ENCODE data around the gene RAMP1.
"Not testable (repeated sequence)": the region's sequence is repeated elsewhere in the genome, so short reads cannot be mapped to it uniquely, and the experiment has no call there.

The RAMP1 gene

DNA sequence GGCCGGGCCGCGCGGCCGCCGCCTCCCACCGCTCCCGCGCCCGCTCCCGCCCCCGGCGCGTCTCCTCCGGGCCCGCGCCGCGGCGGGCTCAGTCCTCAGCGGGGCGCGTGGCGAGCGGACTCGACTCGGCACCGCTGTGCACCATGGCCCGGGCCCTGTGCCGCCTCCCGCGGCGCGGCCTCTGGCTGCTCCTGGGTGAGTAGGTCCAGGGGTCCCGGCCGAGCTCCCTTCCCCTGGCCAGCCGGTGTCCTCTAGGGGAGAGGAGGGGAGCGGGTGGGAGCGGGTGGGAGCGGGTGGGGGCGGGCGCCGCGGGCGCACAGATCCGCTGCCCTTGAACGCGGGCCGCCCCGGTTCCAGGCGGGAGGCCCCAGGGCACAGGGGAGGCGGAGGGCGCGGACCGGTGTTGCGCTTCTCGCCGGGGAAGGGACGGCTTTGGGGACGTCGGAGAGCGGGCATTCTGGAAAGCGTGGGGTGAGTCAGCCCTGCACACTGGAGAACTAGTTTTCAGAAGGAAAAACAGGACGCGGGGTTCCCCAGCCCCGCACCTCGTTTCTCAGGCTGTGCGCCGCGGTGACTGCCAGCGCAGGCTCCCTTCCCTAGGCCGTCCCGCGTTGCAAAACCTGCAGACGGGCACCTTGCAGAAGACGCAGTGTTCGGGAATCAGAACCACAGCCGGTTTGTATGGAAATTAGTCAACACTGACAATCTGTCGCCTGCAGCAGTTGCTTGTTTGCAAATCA lies at the start of gene RAMP1:
Gene RAMP1, plus strand, starts transcription at position 91 of the 740 bp plus-strand sequence. Its CDS starts 53 bp downstream, at position 144.
- DNase-seq: no peak

DNA sequence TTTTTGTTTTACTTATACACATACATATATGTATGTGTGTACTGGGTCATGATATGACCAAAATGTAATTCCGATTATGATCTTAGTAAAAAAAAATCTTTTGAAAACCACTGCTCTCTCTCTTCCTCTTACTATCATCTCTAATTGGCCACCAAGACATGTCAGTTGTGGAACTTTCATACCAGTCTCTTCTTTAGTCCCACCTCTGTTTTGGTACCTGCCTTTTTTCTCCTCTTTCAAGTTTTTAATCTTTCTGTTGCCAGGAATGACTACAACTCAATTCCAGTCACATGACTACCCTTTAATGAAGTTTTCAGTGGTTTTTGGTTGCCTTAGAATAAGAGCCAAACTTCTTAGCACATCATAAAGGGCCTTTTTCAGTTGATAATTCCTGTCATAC lies 43.8 kb upstream of the RAMP1 start:
- DNase-seq: no peak

DNA sequence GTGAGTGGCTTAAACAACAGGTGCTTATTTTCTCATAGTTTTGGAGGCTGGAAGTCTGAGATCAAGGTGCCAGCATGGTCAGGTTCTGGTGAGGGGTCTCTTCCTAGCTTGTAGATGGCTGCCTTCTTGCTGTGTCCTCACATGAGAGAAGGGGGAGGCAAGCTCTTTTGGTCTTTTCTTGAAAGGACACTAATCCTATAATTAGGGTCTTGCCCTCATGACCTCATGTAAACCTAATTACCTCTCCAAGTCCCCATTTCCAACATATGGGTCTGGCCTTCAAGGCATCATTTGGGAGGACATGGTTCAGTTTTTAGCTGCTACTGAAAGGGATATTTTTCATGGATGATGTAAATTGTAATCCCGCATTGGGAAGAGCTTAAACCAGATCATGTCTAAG lies 42.9 kb upstream of the RAMP1 start:
- DNase-seq: no peak

DNA sequence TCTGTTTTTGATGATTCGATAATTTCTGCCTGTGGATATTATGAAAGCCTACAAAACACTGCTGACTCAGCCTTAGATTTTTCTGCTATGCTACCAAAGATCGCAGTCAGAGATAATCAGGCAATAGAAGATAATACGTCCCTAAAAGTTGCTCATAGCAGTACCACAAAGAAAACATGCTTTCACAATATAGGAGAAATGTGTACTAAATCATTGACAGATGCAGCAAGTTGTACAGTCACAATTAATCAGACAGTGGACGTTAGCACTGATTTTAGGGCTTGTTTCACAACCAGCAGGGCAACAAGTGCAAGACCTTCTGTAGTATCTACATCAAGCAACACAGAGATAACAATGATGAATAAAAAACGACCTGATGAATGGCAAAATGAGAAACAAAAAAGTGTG lies 41.4 kb upstream of the RAMP1 start:
- no peak for DNase-seq

DNA sequence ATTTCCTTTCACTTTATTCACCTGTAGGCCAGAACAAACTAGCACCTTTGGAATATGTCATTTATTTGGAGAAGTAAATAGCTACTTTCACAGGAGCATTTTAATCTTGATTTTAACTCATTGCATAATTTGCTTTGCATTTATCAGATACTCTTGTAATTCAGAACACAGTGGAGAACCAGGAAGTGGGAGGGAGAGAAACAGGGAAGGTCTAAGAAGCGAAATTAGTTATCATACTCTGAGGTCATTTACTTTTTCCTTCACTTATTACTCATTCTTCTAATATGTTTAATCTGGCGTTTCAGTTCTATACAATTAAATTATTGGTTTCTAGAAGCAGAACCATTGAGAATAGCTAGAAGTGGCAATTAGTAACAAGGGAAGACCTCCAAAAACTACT lies 40.2 kb upstream of the RAMP1 start:
- no peak for DNase-seq

DNA sequence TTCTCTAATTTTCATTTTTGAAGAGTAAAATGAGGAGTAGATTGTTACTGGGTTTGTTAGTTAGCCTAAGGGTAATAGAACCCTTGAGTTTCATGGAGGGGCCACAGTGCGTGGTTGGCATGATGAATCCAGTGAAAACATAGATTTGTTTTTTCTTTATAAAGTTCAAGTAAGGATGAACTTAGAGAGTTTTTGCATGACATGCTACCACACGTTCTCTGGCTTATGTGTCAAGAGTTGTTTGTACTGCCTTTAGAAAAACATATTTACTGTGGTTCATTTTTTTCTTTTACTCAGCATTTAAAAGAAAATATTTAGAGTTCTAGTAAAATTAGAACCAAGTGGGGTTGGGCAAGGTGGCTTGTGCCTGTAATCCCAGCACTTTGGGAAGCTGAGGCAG lies 39.0 kb upstream of the RAMP1 start:
- no peak for DNase-seq

DNA sequence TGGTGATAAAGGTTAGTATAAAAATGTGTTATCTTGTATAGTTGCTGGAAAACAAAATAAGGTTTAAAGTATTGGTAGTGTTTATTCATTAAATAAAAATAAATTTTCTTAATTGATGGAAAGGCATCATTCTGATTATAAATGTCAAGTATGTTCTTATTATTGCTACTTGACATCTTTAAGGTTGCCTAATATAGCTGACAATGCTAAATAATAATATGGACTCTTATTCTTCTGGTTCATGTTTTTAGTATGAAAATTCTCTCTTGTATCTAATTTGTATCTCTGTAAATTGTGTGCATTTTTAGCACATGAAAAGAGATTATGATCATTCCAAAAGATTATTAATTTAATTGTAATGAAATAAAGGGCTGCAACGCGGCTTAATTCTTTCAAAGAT lies 35.9 kb upstream of the RAMP1 start:
- DNase-seq: no peak

DNA sequence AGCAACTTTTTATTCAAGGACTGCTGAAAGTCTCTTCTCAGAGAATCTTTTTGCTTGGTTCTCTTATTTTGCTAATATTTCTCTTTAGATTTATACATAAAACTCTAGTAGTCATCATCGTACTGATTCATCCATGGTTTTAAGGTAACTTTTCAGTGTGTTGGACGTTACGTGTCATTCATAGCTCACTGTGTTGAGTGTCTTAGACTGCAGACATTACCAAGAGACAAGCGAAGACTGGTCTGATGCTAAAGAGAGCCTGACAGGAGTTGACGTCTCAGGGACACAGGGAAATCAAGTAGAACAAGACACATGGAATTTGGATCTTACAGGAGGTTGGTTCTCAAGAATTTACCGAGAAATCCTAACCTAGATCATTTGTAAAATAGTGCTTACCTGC lies 35.3 kb upstream of the RAMP1 start:
- no peak for DNase-seq

DNA sequence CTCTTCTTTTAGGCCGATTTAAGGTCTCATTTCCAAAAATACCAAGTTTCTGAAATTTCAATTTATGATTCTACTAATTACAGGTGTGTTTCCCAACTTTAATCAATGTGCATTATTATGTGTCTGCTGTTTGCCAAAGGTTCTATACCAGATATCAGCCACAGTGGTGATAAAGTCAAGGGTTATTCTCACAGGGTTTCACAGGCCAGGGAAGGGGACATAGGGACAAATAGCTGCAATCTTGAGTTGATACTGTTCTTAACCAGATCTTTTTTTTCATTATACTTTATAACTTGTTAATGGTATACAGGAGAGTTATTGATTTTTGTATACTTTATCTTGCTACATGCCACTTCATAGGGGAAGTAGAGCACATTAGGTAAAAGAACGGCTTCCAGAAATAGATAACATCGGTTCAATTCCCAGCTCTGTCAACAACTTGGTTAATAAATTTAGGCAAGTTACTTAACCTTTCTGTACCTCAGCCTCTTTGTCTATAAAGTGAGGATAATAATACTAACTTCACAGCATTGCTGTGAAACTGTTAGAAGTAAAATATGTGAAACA lies 31.9 kb upstream of the RAMP1 start:
- no peak for DNase-seq

DNA sequence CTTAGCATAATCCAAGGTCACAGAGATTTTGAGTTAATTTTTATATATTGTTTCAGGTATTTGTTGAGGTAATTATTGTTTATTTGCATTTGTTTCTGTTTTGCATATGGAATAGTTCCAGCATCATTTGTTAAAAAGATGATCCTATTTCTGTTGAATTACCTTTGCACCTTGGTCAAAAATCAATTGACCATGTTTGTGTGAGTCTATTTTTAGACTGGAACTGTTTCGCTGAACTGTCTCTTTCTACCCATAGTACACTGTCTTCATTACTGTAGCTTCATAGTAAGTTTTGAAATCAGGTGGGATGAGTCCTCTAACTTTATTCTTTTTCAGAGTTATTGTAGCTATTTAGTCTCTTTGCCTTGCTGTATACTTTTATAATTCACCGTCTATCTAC lies 28.9 kb upstream of the RAMP1 start:
- DNase-seq: no peak

DNA sequence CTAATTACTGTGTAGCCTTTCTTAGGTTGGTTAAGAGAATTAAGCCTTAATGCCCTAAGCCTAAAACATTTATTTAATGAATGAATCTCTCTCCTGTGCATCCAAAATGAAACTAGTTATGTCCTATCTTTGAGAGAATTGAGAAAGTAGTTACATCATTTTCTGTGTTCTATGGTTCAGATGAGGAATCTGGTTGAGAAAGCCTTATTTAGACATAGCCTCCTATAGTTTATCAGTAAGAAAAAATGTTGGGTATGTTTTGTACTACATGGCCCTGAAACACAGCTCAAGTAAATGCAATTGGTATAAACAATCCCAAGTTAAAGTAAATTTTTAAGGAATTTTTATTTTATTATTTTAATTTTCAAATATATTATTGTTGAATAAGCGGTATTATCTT lies 25.9 kb upstream of the RAMP1 start:
- DNase-seq: no peak

DNA sequence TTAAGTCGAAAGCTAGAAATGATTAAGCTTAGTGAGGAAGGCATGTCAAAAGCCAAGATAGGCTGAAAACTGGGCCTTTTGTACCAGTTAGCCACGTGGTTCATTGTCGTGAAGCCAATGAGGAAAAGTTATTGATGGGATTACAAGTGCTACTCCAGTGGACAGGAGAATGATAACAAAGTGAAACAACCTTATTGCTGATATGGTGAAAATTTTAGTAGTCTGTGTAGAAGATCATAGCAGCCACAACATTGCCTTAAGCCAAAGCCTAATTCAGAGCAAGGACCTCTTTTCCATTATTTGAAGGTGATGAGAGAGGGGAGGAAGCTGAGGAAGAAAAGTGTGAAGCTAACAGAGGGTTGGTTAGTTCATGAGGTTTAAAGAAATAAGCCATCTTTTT lies 24.1 kb upstream of the RAMP1 start:
- DNase-seq: no peak

DNA sequence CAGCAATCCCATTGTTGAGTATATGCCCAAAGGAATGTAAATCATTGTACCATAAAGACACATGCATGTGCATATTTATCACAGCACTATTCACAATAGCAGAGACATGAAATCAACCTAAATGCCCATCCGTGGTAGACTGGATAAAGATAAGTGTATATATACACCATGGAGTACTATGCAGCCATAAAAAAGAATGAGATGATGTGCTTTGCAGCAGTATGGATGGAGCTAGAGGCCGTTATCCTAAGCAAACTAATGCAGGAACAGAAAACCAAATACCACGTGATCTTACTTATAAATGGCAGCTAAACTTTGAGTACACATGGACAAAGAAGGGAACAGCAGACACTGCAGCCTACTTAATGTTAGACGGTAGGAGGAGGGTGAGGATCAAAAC lies 18.4 kb upstream of the RAMP1 start:
- no peak for DNase-seq

DNA sequence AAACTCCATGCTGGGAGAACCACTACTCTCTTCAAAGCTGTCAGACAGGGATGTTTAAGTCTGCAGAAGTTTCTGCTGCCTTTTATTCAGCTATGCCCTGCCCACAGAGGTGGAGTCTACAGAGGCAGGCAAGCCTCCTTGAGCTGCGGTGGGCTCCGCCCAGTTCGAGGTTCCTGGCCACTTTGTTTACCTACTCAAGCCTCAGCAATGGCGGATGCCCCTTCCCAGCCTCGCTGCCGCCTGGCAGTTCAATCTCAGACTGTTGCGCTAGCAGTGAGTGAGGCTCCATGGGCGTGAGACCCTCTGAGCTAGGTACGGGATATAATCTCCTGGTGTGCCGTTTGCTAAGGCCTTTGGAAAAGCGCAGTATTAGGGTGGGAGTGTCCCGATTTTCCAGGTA lies 10.5 kb upstream of the RAMP1 start:
- DNase-seq: not testable (repeated sequence)

DNA sequence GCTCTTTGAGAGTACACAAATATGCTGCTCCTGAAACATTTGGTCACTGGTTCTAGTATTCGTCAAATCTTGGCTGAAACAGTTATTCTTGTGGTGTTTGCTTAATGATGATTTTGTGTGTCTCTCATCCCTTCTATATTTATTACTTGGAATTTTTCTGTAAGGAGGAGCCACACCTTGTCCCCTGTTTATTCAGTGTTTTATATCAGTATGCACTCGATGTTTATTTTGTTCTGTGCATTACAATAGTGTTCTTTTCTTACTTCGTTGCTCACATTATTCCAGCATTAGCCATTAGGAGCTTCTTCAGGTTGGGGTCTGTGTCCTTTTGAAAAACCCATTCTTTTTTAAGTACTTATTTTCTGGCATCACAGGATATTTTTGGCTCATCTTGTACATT lies 5.1 kb upstream of the RAMP1 start:
- no peak for DNase-seq

DNA sequence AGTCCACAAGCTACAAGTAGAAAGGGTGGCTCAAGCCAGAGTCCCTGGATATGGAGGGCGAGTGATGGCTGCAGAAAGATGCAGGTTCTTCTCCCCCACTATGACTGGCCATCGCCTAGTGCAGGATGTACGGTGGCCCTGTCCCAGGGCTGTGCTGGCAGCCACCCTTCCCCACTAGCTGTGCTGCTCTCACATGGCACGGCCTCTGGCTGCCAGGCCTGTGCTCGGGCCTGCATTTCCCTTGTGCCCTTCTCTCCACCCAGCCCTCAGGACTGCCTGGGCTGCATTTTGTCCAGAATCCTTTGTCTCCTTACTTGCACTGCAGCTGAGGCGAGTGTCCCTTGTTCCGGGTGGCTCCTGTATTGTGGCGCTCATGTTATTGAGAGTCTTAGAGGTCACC lies 1.6 kb upstream of the RAMP1 start:
- DNase-seq: no peak

DNA sequence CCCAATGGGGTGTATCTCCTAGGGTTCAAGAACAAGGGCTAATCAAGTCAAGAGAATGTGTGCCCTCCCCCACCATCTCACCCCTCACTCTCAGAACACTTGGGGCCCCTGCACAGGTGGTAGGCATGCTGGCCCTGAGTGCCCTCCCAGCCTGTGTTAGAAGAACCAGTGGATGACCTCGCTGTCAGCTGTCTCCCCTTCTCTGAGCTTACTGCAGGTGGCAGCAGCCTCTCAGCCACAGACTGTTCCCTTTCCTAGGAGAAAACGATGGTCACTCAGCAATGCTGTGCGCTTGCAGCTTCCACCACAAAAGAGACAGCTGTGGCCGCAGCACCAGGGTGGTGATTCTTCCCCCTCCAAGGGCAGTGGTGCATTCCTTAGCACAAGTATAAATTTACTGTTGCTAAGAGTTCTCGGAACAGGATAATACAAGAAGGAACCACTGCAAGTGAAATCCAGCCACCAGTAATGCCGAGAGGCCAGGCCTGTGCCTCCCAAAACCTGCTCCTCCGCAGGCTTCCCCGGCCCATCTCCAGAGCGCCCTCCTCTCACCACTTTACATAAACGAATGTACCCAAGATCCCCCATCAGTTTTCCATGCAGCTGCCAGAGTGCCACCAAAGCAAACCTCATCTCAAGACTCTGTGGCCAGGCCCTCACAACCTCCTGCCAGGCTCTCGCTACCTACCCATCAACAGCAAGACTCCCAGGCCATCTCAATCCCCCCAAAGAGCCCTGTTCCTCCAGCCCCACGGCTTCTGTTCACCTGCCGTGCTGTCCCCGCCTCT lies 935 bp upstream of the RAMP1 start:
- peak; percentile 90 for DNase-seq

DNA sequence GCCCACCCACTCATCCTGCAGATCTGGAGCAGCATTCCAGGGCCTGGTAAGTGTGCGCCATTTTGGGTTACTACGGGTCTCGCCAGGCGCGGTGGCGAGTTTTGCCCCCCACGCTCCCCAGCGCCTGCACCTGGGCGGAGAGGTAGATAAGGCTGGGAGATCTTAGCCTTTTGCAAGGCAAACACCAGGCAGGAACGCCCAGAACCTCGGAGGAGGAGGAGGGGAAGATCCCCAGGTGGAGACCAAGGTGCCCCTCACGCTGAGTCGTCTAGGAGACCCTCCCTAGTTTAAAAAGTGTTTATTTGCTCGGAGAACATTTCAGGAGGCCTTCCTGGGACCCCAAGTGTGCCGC lies 365 bp upstream of the RAMP1 start:
- DNase-seq: no peak

DNA sequence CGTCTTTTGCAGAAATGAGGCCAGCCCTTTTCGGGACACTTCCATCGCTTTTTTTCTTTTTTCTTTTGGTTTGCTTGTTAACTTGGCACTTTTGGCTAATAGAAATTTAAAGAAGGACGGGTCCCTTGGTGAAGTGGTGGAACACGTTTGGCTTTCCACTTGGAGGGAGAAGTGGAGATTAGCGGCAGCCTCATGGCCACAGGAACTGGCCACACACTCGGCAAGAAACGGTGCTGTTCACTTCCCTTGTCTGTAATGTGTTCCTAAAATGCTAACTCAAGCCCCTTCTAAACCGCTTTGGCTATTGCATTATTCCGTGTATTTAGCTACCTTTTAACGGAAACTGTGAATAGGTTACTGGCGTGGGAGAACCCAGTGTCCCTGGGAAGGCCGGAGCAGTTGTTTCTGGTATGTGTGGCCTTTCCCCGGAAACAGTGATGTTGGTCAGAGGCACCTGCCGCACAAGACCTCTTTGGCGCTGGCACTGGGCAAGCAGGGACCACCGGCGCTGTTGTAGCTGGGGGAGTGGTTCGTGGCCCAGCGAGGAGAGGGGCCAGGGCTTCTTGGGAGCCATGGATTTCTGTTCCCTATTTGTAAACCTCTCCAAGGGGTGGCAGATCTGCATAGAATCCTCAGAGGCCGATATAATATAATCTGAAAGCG lies 981 bp downstream of the RAMP1 start:
- DNase-seq: peak; percentile 18

DNA sequence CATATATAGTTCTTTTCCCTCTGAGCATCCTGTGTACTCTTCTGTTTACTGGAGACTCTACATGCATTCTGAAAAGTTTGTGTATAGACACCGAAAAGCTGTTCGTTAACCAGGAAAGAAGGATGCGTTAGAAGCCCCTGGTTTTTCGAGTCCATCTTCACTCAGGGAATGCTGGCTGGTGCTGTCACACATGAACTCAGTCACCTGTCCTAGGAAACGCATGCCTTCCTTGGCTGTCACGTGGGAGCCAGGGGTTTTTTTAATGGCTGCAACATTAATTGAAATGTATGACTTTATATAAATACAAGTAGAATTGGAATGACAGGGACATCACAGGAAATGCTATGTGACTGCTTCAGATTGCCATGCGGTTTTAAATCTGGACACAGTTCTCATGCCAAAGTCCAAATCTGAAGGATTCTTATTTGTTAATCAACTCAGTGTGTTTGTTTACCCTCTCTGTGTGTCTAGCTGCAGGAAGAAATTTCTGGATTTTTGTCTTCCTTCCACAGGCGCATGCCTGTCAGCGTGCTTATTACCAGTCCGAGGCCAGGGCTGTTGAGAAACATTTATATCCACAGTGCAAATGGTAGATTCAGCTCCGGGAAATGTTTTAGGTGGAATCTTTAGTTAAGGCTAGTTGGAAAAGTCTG lies 2.6 kb downstream of the RAMP1 start:
- DNase-seq: no peak

DNA sequence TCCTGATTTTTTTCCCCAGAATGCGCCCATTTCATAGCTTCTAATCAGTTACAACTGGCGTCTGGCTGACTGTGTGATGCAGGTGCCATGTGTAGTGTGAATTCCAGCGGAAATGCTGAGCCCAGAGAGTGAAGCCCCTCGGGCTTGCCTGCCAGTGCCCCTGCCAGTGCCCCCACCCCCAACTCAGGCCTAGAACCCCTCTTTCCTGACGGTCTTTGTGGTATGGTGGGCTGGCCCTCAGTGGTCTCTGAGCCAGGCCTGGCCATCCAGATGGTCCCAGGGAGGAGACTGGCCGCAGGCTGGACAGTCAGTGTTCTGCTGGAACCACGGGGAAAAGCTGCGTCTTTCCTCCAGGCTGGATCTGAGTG lies 3.1 kb downstream of the RAMP1 start:
- peak; percentile 11 for DNase-seq

DNA sequence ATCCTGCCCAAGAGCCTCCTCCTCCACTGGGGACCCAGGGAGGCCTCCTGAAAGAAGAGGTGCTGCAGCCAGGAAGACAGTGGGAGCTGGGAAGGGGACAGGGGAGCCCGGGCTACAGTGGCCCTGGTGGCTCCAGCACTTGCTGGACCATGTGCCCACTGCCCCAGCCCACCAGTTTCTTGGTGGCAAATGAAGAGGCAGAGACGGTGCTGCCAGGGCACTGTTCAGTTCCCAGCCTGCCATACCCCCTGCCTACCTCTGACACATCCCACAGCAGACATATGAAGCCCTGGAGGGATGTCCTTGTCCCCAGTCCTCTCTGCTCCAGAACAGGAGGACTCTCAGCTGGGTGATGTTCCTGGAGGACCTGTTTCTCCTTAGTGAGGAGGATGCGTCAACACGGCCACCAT lies 3.7 kb downstream of the RAMP1 start:
- peak; percentile 13 for DNase-seq

DNA sequence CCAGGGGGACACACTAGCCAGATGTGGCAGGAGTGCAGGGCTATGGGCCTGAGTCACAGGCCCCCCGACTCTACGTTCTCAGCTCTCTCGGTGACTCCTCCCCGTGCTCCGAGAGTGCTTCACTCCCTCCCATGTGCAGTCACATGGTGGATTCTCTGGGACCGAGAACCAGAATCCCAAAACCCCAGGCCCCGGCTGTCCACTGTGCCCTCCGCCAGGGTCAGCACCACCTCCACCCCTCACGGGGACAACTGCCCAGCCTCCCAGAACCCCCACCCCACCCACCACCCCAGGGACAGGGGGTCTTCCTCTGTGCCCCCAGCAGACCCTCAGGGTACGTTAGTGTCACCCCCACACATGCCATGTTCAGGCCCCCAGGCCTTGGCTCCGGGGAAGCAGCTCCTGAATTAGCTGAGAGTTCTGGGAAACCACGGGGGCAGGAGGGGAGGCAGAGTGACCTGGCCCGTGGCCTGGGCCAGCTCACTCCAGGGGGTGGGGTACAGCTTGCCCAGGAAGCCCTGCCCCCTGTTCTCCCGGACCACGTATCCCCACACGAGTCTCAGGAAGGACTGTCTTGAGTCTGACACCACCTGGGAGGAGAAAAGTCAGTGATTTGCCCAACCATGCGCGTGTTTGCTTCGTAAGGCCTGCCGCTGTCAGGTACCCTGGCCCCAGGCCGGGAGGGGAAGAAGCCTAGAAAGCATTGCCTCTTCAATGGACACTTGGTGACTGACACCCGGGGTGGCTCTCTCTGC lies 4.4 kb downstream of the RAMP1 start:
- DNase-seq: peak; percentile 39

All from 8988T (cell line).